GM10248 (cell line): ENCODE results near the gene TIMP2.

Experiments
- CTCF ChIA-PET: fragments of 300-600 bp; sonication (Branson Sonifier 250); formaldehyde crosslinking; extraction: SDS; loops from one replicate; lab custom pipeline; 2021; ENCODE audit warnings: antibody characterized with exemption; lab: Yijun Ruan, JAX
- POLR2A ChIA-PET: fragments of 350-650 bp; sonication (Branson Sonifier 250); formaldehyde crosslinking; extraction: SDS; loops from one replicate; lab custom pipeline; 2020; ENCODE audit warnings: antibody characterized with exemption; lab: Yijun Ruan, JAX
- DNase-seq: peaks from one replicate; pipeline ENCODE4 v3.0.0; 2012; ENCODE audit errors: extremely low spot score
- CTCF ChIP-seq: IDR thresholded peaks from 2 replicates; pipeline ENCODE4 v1.5.1; 2012; ENCODE audit warnings: mild to moderate bottlenecking, low read depth; ENCODE audit errors: extremely low read depth, missing control alignments, control extremely low read depth

TIMP2 gene

DNA sequence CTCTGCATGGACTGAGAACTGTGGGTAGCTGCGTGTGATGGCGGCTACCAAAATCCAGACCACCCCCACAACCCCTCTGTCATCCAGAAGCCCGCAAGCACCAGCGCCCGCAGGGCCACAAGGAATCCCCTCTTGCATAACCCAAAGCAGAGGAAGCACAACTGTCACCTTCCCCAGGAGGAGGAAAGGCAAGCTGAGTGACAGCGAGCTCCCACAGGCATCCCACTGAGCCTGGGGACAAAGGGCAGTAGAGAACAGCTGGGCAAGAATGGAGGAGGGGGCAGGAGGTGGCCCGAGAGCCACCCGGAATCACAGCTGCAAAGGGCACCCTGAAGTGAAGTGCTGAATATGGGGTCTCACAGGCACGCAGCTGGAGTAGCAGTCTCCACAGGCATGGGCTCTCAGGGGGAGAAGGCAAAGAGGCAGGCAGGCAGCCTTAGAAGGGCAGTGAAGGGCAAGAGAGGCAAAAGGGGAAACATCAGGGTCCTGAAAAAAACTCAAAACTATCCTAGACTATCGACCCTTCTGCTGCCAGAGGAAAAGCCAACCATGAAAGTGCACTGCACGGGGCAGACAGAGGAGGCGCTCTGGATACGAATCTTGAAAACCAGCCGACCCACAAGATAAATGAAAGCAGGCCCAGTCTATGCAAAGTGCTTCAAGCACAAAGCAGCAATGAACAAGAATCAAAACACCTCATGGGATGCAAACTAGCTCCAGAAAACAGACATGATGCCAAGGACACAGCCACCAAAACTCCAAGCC lies 101.7 kb downstream of the TIMP2 start:
- POLR2A ChIA-PET: interaction anchor here (0.6 kb wide), 1 partner anchor 8 kb away, joined by 6 read pairs; no protein-coding TSS in a partner anchor
- CTCF ChIA-PET: interaction anchor here (0.8 to 1.1 kb wide), 2 partner anchors 12 to 20 kb away, joined by 3 read pairs; no protein-coding TSS in a partner anchor
- no peak for DNase-seq
- TF ChIP-seq CTCF: no peak

- no peak for DNase-seq
- CTCF ChIA-PET: interaction anchor here (0.7 to 1.1 kb wide), 2 partner anchors 8 to 12 kb away, joined by 3 read pairs; no protein-coding TSS in a partner anchor
- POLR2A ChIA-PET: interaction anchor here (0.5 kb wide), 1 partner anchor 9 kb away, joined by 4 read pairs; no protein-coding TSS in a partner anchor
- TF ChIP-seq CTCF: no peak
These were observed 102.6 kb downstream of the TIMP2 start for GRCh38 chr17:78822552-78822951.

- DNase-seq: no peak
- no peak for TF ChIP-seq CTCF
- CTCF ChIA-PET: interaction anchor here (0.7 kb wide), 1 partner anchor 9 kb away, joined by 3 read pairs; no protein-coding TSS in a partner anchor
- POLR2A ChIA-PET: interaction anchor here (0.5 kb wide), 1 partner anchor 9 kb away, joined by 4 read pairs; no protein-coding TSS in a partner anchor
These were observed 103.2 kb downstream of the TIMP2 start for GRCh38 chr17:78821961-78822360.

- ChIA-PET POLR2A (no interaction called here), CTCF (interaction anchor here (1.1 to 2.2 kb wide), 2 partner anchors 12 to 21 kb away, joined by 3 to 5 read pairs; no protein-coding TSS in a partner anchor)
- no peak for TF ChIP-seq CTCF
- DNase-seq: no peak
These were observed 104.3 kb downstream of the TIMP2 start for GRCh38 chr17:78820841-78821240.

GRCh38 chr17:78819806-78820792 lies 105.1 kb downstream of the TIMP2 start:
- POLR2A ChIA-PET: interaction anchor here (0.5 to 0.7 kb wide), 2 partner anchors 9 to 11 kb away, joined by 3 read pairs; no protein-coding TSS in a partner anchor
- TF ChIP-seq CTCF: no peak
- CTCF ChIA-PET: interaction anchor here (1.1 to 2.2 kb wide), 5 partner anchors 8 to 112 kb away, joined by 3 to 8 read pairs (median 4); no protein-coding TSS in a partner anchor
- DNase-seq: no peak

DNA sequence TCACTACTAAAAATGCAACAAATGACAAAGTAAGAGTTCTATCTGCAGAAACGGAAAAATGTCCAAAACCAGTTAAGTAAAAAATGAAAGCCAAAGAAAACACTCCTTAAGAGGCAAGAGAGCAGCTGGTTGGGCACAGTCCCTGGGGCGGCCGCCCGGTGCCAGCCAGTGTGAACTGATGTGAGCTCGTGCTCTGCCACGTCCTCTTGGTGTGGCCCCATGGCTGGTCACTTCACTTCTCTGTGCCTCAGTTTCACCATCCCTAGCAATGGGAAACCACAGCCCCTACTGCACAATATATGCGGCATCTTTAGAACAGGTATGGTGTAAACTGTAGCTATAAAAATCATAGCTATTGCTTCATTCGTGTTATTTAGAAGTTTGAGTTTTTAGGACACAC lies 105.8 kb downstream of the TIMP2 start:
- CTCF ChIA-PET: interaction anchor here (1.2 to 2.2 kb wide), 5 partner anchors 9 to 111 kb away, joined by 3 to 8 read pairs (median 4); no protein-coding TSS in a partner anchor
- no peak for DNase-seq
- no peak for TF ChIP-seq CTCF
- POLR2A ChIA-PET: interaction anchor here (0.7 kb wide), 1 partner anchor 8 kb away, joined by 3 read pairs; no protein-coding TSS in a partner anchor
